HepG2 (cell line): Measurements from ENCODE around the gene C1orf116. TPM values are rescaled to one million over a fixed set of nuclear protein-coding genes. Genes with fewer than 3 reads are reported as not detected.

Experiments used
- ATAC-seq: fragments of 200-7000 bp; cut with Tn5 transposase; 3 replicates; pipeline ENCODE4 v1.9.1; 2020; ENCODE audit warnings: mild to moderate bottlenecking, moderate library complexity
- BruUV-seq: library from RNA; stranded (reverse); fragments of 400-500 nt; replicated peaks from 2 replicates; lab custom pipeline; 2021; lab: Mats Ljungman, UMichigan
- CTCF ChIA-PET: fragments of 300-600 bp; formaldehyde crosslinking; extraction: SDS; loops from one replicate; lab custom pipeline; 2021; ENCODE audit warnings: low total read pairs, inconsistent platforms, low intra/inter-chr PET ratio; lab: Yijun Ruan, JAX
- POLR2A ChIA-PET: fragments of 350-600 bp; sonication (Branson Sonifier 250); formaldehyde crosslinking; loops from one replicate; lab custom pipeline; 2020; ENCODE audit warnings: antibody characterized with exemption, inconsistent platforms; lab: Yijun Ruan, JAX
- DNase-seq: peaks from one replicate; pipeline ENCODE4 v3.0.0-alpha.2; 2015; ENCODE audit warnings: low spot score
- FAIRE-seq: peaks from 3 replicates; lab custom pipeline; 2011; peaks lifted over from hg19 to GRCh38; lab: Jason Lieb, UNC
- H2AFZ ChIP-seq: one replicate; pipeline ENCODE4 v1.6.1; 2011; ENCODE audit warnings: low read length, inconsistent platforms
- H3K27ac ChIP-seq: fragments of 300-600 bp; 3 replicates; pipeline ENCODE4 v1.8.0; 2011; ENCODE audit warnings: mixed run types, mild to moderate bottlenecking, mixed read lengths, low read length, inconsistent platforms; ENCODE audit not compliant: insufficient read depth; ENCODE audit errors: extremely low read length
- H3K27me3 ChIP-seq, 2 experiments: fragments of 200-600 bp in 1 of 2; 2 replicates in 1 of 2; 3 replicates in 1 of 2; pipeline versions ENCODE4 v1.6.0 to v1.8.0; 2011; ENCODE audit warnings: low read length in 2 of 2, mild to moderate bottlenecking in 2 of 2, moderate library complexity in 2 of 2, inconsistent platforms in 1 of 2; ENCODE audit not compliant: insufficient read depth in 2 of 2, control insufficient read depth in 1 of 2
- H3K36me3 ChIP-seq, 2 experiments: fragments of 200-600 bp in 1 of 2; replicated peaks in 1 of 2; 2 replicates in 1 of 2; 3 replicates in 1 of 2; pipeline versions ENCODE4 v1.5.1 to v1.8.0; 2011; ENCODE audit warnings: low read length in 2 of 2, inconsistent platforms in 1 of 2; ENCODE audit not compliant: insufficient read depth in 2 of 2, control insufficient read depth in 1 of 2
- H3K4me1 ChIP-seq: 2 replicates; pipeline ENCODE4 v1.5.1; 2012; ENCODE audit warnings: low read length, inconsistent platforms; ENCODE audit not compliant: insufficient read depth
- H3K4me2 ChIP-seq: 2 replicates; pipeline ENCODE4 v1.6.0; 2011; ENCODE audit warnings: low read depth, low read length, inconsistent platforms
- H3K4me3 ChIP-seq, 3 experiments: fragments of 200-600 bp in 1 of 3; sonication (generic), shearing (Covaris generic) in 1 of 3; replicated peaks in 1 of 3; 2 replicates each; pipeline ENCODE4 v1.5.1; 2011 to 2016; ENCODE audit warnings: low read length in 3 of 3, inconsistent platforms in 2 of 3, low read depth in 2 of 3, mild to moderate bottlenecking in 2 of 3, control low read depth in 1 of 3, mixed read lengths in 1 of 3; ENCODE audit not compliant: insufficient read depth in 1 of 3
- H3K79me2 ChIP-seq: one replicate; pipeline ENCODE4 v1.6.1; 2011; ENCODE audit warnings: low read length, inconsistent platforms; ENCODE audit not compliant: insufficient read depth
- H3K9ac ChIP-seq: 2 replicates; pipeline ENCODE4 v1.6.0; 2011; ENCODE audit warnings: mild to moderate bottlenecking, low read depth, low read length, inconsistent platforms; ENCODE audit not compliant: insufficient read depth
- H3K9me3 ChIP-seq: 2 replicates; pipeline ENCODE4 v1.5.1; 2012; ENCODE audit warnings: mild to moderate bottlenecking, low read length
- H4K20me1 ChIP-seq: 2 replicates; pipeline ENCODE4 v1.6.0; 2011; ENCODE audit warnings: inconsistent platforms, mild to moderate bottlenecking, low read length, moderate library complexity; ENCODE audit not compliant: insufficient read depth
- ASH2L ChIP-seq: fragments of 300-600, 200-600 bp; sonication (generic); IDR thresholded peaks from 2 replicates; pipeline ENCODE4 v1.7.0; 2017; ENCODE audit warnings: low read depth, mild to moderate bottlenecking, moderate library complexity, mixed read lengths, low read length; ENCODE audit not compliant: insufficient read length
- KLF11 ChIP-seq: IDR thresholded peaks from 2 replicates; pipeline ENCODE4 v1.6.1; 2016; ENCODE audit warnings: missing compliant biosample characterization
- NR2F6 ChIP-seq, 2 experiments: IDR thresholded peaks; 2 replicates each; pipeline ENCODE4 v1.6.1; 2016; ENCODE audit warnings: antibody characterized with exemption in 1 of 2, mild to moderate bottlenecking in 1 of 2
- TBX2 ChIP-seq: sonication (generic); formaldehyde crosslinking; IDR thresholded peaks from 2 replicates; pipeline ENCODE4 v1.5.0; 2020; ENCODE audit warnings: missing genetic modification reagents, mild to moderate bottlenecking, borderline replicate concordance
- ZNF34 ChIP-seq: sonication (generic); formaldehyde crosslinking; IDR thresholded peaks from 2 replicates; pipeline ENCODE4 v1.4.0; 2020; ENCODE audit warnings: mild to moderate bottlenecking, missing genetic modification reagents, borderline replicate concordance
- ZNF607 ChIP-seq: sonication (generic); formaldehyde crosslinking; IDR thresholded peaks from 2 replicates; pipeline ENCODE4 v1.5.1; 2020; ENCODE audit warnings: missing genetic modification reagents, mild to moderate bottlenecking, borderline replicate concordance
- WGBS: methylation state at CpG from one replicate; pipeline ENCODE4 v1.1.6; 2017; ENCODE audit warnings: low lambda C conversion rate; 5-methylcytosine and 5-hydroxymethylcytosine counted together
- in situ Hi-C: cut with HindIII; loops from 2 replicates; pipeline ENCODE4 v1.10.0; 2017; ENCODE audit warnings: low pct_unique_long_range_greater_than_20kb; ENCODE audit not compliant: extremely low pct_ligation_motif_present
- intact Hi-C: fragments of 100-400 bp; cut with micrococcal nuclease; formaldehyde crosslinking; loops from one replicate; pipeline ENCODE4 v1.10.0; 2022; ENCODE audit not compliant: unreplicated experiment
- polyA plus RNA-seq, 8 experiments: library from polyadenylated mRNA; depleted of rRNA in 3 of 8; stranded (reverse) in 7 of 8; unstranded in 1 of 8; fragments of >200 nt; fragmentation: Illumina TruSeq in 4 of 8; extraction: Trizol in 4 of 8; gene quantifications; 2 replicates each; pipeline versions ENCODE4 v1.2.1 to v1.2.3, GENCODE V29; 2011 to 2016; ENCODE audit warnings: low read depth in 4 of 8, missing spikeins in 1 of 8, mixed read lengths in 1 of 8; ENCODE audit not compliant: insufficient read depth in 1 of 8
- total RNA-seq, 5 experiments: library from RNA; depleted of rRNA; stranded (reverse); fragments of >200 nt; fragmentation: Illumina TruSeq; extraction: Trizol; gene quantifications; 2 replicates each; pipeline ENCODE4 v1.2.3, GENCODE V29; 2016; ENCODE audit warnings: low read depth in 1 of 5
- TF ChIP-seq, protein P1 (sequence below): sonication (generic); formaldehyde crosslinking; IDR thresholded peaks from 2 replicates; pipeline ENCODE4 v1.4.0; 2020; ENCODE audit warnings: mild to moderate bottlenecking, missing genetic modification reagents

C1orf116 gene
- total and polyA plus RNA-seq, 2 of the 13 experiments (the other 11 are each of a cell fraction or from before 2014, with no cell fraction given) = 0.51 to 0.95 TPM

DNA sequence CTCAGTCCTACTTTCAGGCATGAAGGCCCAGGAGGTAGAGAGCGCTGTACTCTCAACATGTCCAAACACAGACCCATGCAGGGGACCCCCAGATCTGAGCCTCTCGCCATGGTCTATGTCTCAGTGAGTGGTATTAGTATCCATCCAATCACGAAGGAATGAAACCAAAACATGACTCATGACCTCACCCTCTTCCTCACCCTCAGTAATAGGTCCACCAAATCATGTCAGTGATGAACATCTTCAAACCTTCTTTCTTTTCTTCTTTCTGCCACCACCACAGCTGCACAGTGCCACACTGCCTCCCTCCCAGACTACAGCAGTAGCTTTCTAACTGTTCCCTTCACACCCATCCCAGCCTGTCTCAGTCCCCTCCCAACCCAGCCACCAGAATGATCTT, 16.8 kb downstream of the C1orf116 start (continued):
- TF ChIP-seq, protein P1, sequence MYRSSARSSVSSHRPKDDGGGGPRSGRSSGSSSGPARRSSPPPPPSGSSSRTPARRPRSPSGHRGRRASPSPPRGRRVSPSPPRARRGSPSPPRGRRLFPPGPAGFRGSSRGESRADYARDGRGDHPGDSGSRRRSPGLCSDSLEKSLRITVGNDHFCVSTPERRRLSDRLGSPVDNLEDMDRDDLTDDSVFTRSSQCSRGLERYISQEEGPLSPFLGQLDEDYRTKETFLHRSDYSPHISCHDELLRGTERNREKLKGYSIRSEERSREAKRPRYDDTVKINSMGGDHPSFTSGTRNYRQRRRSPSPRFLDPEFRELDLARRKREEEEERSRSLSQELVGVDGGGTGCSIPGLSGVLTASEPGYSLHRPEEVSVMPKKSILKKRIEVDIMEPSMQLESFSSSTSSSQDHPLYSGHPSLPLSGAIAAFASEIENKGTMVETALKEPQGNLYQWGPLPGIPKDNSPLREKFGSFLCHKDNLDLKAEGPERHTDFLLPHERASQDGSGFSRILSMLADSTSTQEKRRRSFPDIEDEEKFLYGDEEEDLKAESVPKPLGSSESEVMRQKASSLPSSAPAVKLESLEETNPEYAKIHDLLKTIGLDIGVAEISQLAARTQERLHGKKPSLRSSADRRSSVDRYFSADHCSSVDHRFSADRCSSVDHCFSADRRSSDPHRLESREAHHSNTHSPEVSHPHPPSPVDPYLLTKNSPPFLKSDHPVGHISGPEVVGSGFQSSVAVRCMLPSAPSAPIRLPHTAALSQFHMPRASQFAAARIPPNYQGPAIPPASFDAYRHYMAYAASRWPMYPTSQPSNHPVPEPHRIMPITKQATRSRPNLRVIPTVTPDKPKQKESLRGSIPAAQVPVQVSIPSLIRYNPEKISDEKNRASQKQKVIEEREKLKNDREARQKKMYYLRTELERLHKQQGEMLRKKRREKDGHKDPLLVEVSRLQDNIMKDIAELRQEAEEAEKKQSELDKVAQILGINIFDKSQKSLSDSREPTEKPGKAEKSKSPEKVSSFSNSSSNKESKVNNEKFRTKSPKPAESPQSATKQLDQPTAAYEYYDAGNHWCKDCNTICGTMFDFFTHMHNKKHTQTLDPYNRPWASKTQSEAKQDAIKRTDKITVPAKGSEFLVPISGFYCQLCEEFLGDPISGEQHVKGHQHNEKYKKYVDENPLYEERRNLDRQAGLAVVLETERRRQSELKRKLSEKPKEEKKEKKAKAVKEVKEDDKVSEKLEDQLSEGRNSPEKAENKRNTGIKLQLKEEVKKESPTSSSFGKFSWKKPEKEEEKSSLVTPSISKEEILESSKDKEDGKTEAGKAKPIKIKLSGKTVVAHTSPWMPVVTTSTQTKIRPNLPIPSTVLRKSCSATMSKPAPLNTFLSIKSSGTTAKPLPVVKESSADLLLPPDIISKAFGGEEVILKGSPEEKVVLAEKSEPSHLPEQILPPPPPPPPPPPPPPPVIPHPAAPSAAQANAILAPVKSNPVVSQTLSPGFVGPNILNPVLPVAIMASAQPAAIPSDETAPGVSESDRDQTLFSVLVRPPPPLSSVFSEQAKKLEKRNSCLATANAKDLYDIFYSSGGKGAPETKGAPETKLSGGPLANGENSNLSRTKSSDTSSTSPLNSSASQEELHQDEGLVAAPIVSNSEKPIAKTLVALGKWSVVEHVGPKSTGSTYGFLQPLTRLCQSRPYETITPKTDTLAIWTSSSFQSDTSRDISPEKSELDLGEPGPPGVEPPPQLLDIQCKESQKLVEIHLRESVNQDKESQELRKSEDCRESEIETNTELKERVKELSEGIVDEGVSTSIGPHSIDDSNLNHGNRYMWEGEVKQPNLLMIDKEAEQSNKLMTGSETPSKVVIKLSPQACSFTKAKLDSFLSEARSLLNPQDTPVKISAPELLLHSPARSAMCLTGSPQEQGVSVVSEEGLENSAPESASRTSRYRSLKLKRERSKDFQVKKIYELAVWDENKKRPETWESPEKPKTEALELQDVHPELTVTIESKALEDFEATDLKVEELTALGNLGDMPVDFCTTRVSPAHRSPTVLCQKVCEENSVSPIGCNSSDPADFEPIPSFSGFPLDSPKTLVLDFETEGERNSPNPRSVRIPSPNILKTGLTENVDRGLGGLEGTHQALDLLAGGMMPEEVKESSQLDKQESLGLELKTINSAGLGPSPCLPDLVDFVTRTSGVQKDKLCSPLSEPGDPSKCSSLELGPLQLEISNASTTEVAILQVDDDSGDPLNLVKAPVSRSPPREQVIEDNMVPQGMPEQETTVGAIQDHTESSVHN = no peak
- TF ChIP-seq NR2F6 (IDR thresholded peaks at IDR 0.05) = no peak
- TF ChIP-seq NR2F6 (CRISPR knock-in tag; IDR thresholded peaks at IDR 0.05) = no peak

DNA sequence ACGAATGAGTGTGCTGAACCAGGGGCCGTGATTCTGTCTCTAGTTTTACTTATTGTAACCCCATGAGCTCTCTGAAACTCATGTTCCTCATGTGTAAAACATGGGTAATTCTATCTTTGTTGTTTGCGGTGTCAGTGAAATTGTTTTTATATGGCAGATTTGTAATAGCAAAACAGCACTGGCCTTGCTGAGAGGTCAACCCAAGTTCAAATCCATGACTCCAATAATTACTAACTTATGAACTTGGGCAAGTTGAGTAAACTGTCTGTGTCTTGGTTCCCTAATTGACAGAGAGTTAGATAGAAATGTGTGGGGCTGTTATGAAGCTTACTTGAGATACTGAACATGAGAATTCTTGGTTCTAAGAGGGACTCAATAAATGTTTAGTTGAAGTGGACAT, 17.8 kb downstream of the C1orf116 start:
- CTCF ChIA-PET = no interaction called here
- POLR2A ChIA-PET = no interaction called here

More for the DNA sequence above, 17.8 kb downstream of the C1orf116 start:
- H3K9ac ChIP-seq = no peak overlapping the region
- no peak overlapping the region for H3K4me3 ChIP-seq
- intact Hi-C loops (no loop called here), in situ Hi-C loops (no loop called here)
- no peak for TF ChIP-seq ASH2L
- no peak for TF ChIP-seq ZNF607 (CRISPR knock-in tag)
- TF ChIP-seq ZNF34 (CRISPR knock-in tag) = no peak
- no peak for TF ChIP-seq KLF11 (CRISPR knock-in tag)
- no peak for TF ChIP-seq TBX2 (CRISPR knock-in tag)
- no peaks in the 10 kb centered on the region for H3K79me2 ChIP-seq
- no peaks in the 10 kb centered on the region for H4K20me1 ChIP-seq
- H3K4me2 ChIP-seq = no peak overlapping the region
- no TSS peak for BruUV-seq
- H3K4me1 ChIP-seq = peaks cover 25% of the 10 kb centered on the region
- no peak overlapping the region for H3K27ac ChIP-seq
- no peak overlapping the region for H2AFZ ChIP-seq
- WGBS = 74% methylated on average over 3 of the region's 3 CpGs
- no peaks in the 10 kb centered on the region for H3K9me3 ChIP-seq
- ATAC-seq (no peak), DNase-seq (no peak), FAIRE-seq (no peak)
- no peaks in the 10 kb centered on the region for H3K36me3 ChIP-seq
- no peaks in the 10 kb centered on the region for H3K27me3 ChIP-seq
